Measurements from ENCODE around the gene FAM107B.
"Not testable (repeated sequence)": the region's sequence is repeated elsewhere in the genome, so short reads cannot be mapped to it uniquely, and the experiment has no call there.

FAM107B gene

GRCh38 chr10:14691359-14691758, 83.3 kb downstream of the FAM107B start:
- FAIRE-seq: no peak

- FAIRE-seq: no peak
Observed at GRCh38 chr10:14688606-14689005, 86.1 kb downstream of the FAM107B start.

- not testable (repeated sequence) for FAIRE-seq
Observed at GRCh38 chr10:14688189-14688588, 86.5 kb downstream of the FAM107B start.

GRCh38 chr10:14687340-14687739, 87.4 kb downstream of the FAM107B start:
- FAIRE-seq: no peak

GRCh38 chr10:14686356-14686755, 88.3 kb downstream of the FAM107B start:
- no peak for FAIRE-seq

GRCh38 chr10:14684354-14684753, 90.3 kb downstream of the FAM107B start:
- FAIRE-seq: no peak

GRCh38 chr10:14683256-14683655, 91.4 kb downstream of the FAM107B start:
- FAIRE-seq: no peak

GRCh38 chr10:14681802-14682201, 92.9 kb downstream of the FAM107B start:
- FAIRE-seq: no peak

GRCh38 chr10:14681305-14681704, 93.4 kb downstream of the FAM107B start:
- no peak for FAIRE-seq

- FAIRE-seq: no peak
Observed at GRCh38 chr10:14678637-14679036, 96.1 kb downstream of the FAM107B start.

GRCh38 chr10:14676732-14677131, 98.0 kb downstream of the FAM107B start:
- FAIRE-seq: no peak

- FAIRE-seq: no peak
Observed at GRCh38 chr10:14674376-14675050, 100.2 kb downstream of the FAM107B start.

GRCh38 chr10:14673189-14673861, 101.4 kb downstream of the FAM107B start:
- FAIRE-seq: peak; percentile 66

- FAIRE-seq: no peak
Observed at GRCh38 chr10:14671386-14671831, 103.3 kb downstream of the FAM107B start.

- no peak for FAIRE-seq
Observed at GRCh38 chr10:14670551-14671240, 104.0 kb downstream of the FAM107B start.

GRCh38 chr10:14669576-14669975, 105.1 kb downstream of the FAM107B start:
- no peak for FAIRE-seq

GRCh38 chr10:14667781-14668180, 106.9 kb downstream of the FAM107B start:
- no peak for FAIRE-seq

GRCh38 chr10:14667280-14667679, 107.4 kb downstream of the FAM107B start:
- no peak for FAIRE-seq

GRCh38 chr10:14665865-14666857, 108.5 kb downstream of the FAM107B start:
- no peak for FAIRE-seq

GRCh38 chr10:14665304-14665703, 109.4 kb downstream of the FAM107B start:
- FAIRE-seq: no peak

GRCh38 chr10:14664345-14664744, 110.4 kb downstream of the FAM107B start:
- FAIRE-seq: no peak

- FAIRE-seq: no peak
Observed at GRCh38 chr10:14661818-14662217, 112.9 kb downstream of the FAM107B start.

GRCh38 chr10:14660831-14661230, 113.9 kb downstream of the FAM107B start:
- no peak for FAIRE-seq
